IMR-90 (cell line): ENCODE results near the gene ZNF20. TPM values are rescaled to one million over a fixed set of nuclear protein-coding genes. Genes with fewer than 3 reads are reported as not detected.

ENCODE experiments used
- ATAC-seq: fragments of 200-7000 bp; cut with Tn5 transposase; 2 replicates; pipeline ENCODE4 v1.9.1; 2020; ENCODE audit warnings: low read depth, mild to moderate bottlenecking, moderate library complexity
- BruUV-seq: library from RNA; stranded (reverse); fragments of 400-500 nt; replicated peaks from 2 replicates; lab custom pipeline; 2021; lab: Mats Ljungman, UMichigan
- CTCF ChIA-PET: fragments of 300-600 bp; formaldehyde crosslinking; extraction: SDS; loops from one replicate; lab custom pipeline; 2021; ENCODE audit warnings: antibody characterized with exemption; lab: Yijun Ruan, JAX
- POLR2A ChIA-PET: fragments of 300-600 bp; sonication (Branson Sonifier 250); formaldehyde crosslinking; loops from one replicate; lab custom pipeline; 2022; ENCODE audit warnings: antibody characterized with exemption; ENCODE audit not compliant: unreplicated experiment; lab: Charles Lee
- DNase-seq: peaks from one replicate; pipeline ENCODE4 v3.0.0; 2013
- H2AFZ ChIP-seq: replicated peaks from 2 replicates; pipeline ENCODE3; 2013; ENCODE audit warnings: low read length, mild to moderate bottlenecking; ENCODE audit not compliant: poor library complexity
- H2AK5ac ChIP-seq: 2 replicates; pipeline ENCODE4 v1.6.1; 2013; ENCODE audit warnings: low read depth, low read length, inconsistent platforms
- H2AK9ac ChIP-seq: replicated peaks from 2 replicates; pipeline ENCODE3; 2013; ENCODE audit warnings: mild to moderate bottlenecking, low read depth, low read length, moderate library complexity; ENCODE audit not compliant: poor library complexity
- H2BK120ac ChIP-seq: 2 replicates; pipeline ENCODE4 v1.6.1; 2013; ENCODE audit warnings: low read depth, low read length, inconsistent platforms
- H2BK15ac ChIP-seq: 3 replicates; pipeline ENCODE4 v1.6.1; 2013; ENCODE audit warnings: low read depth, low read length, inconsistent platforms
- H2BK20ac ChIP-seq: 2 replicates; pipeline ENCODE4 v1.6.1; 2013; ENCODE audit warnings: low read depth, mild to moderate bottlenecking, inconsistent platforms, low read length, moderate library complexity
- H2BK5ac ChIP-seq: 2 replicates; pipeline ENCODE4 v1.6.1; 2013; ENCODE audit warnings: mild to moderate bottlenecking, low read depth, low read length, inconsistent platforms; ENCODE audit not compliant: poor library complexity, severe bottlenecking
- H3K14ac ChIP-seq: replicated peaks from 2 replicates; pipeline ENCODE4 v1.6.1; 2013; ENCODE audit warnings: low read depth, low read length, inconsistent platforms
- H3K18ac ChIP-seq: 2 replicates; pipeline ENCODE4 v1.6.1; 2013; ENCODE audit warnings: low read depth, low read length, control low read depth
- H3K23ac ChIP-seq: 2 replicates; pipeline ENCODE4 v1.6.1; 2013; ENCODE audit warnings: low read depth, low read length, inconsistent platforms
- H3K27ac ChIP-seq: 2 replicates; pipeline ENCODE4 v1.5.1; 2013; ENCODE audit warnings: mild to moderate bottlenecking, control low read depth, low read length; ENCODE audit not compliant: insufficient read depth
- H3K27me3 ChIP-seq: 2 replicates; pipeline ENCODE4 v1.6.1; 2013; ENCODE audit warnings: low read length; ENCODE audit not compliant: control insufficient read depth, insufficient read depth
- H3K36me3 ChIP-seq: 2 replicates; pipeline ENCODE4 v1.6.1; 2013; ENCODE audit warnings: low read length, mixed read lengths; ENCODE audit not compliant: control insufficient read depth, insufficient read depth
- H3K4ac ChIP-seq: 2 replicates; pipeline ENCODE4 v1.6.1; 2013; ENCODE audit warnings: low read depth, low read length, inconsistent platforms
- H3K4me1 ChIP-seq: 2 replicates; pipeline ENCODE4 v1.6.1; 2013; ENCODE audit warnings: low read length, mixed read lengths; ENCODE audit not compliant: control insufficient read depth, insufficient read depth
- H3K4me2 ChIP-seq: 2 replicates; pipeline ENCODE4 v1.6.1; 2013; ENCODE audit warnings: low read depth, mild to moderate bottlenecking, control low read depth, low read length, moderate library complexity
- H3K4me3 ChIP-seq: 2 replicates; pipeline ENCODE4 v1.5.1; 2013; ENCODE audit warnings: low read depth, mild to moderate bottlenecking, control low read depth, low read length, moderate library complexity; ENCODE audit not compliant: insufficient read depth
- H3K56ac ChIP-seq: 2 replicates; pipeline ENCODE4 v1.6.1; 2013; ENCODE audit warnings: low read length, inconsistent platforms; ENCODE audit not compliant: insufficient read depth; ENCODE audit errors: extremely low read depth
- H3K79me1 ChIP-seq, 2 experiments: 2 replicates each; pipeline ENCODE4 v1.6.1; 2013; ENCODE audit warnings: low read length in 2 of 2, inconsistent platforms in 1 of 2, low read depth in 1 of 2
- H3K9ac ChIP-seq: 2 replicates; pipeline ENCODE4 v1.6.1; 2013; ENCODE audit warnings: low read depth, low read length, control low read depth
- H3K9me1 ChIP-seq: 2 replicates; pipeline ENCODE4 v1.6.1; 2013; ENCODE audit warnings: low read length, inconsistent platforms; ENCODE audit not compliant: insufficient read depth
- H3K9me3 ChIP-seq: 2 replicates; pipeline ENCODE4 v1.6.1; 2013; ENCODE audit warnings: low read length; ENCODE audit not compliant: control insufficient read depth, insufficient read depth
- H4K20me1 ChIP-seq: 2 replicates; pipeline ENCODE4 v1.6.1; 2013; ENCODE audit warnings: low read length, inconsistent platforms; ENCODE audit not compliant: insufficient read depth
- H4K5ac ChIP-seq: 2 replicates; pipeline ENCODE4 v1.6.1; 2013; ENCODE audit warnings: mild to moderate bottlenecking, low read depth, low read length, control low read depth
- H4K8ac ChIP-seq, 2 experiments: 2 replicates each; pipeline ENCODE4 v1.6.1; 2013; ENCODE audit warnings: low read depth in 2 of 2, low read length in 2 of 2, control low read depth in 1 of 2, inconsistent platforms in 1 of 2
- H4K91ac ChIP-seq: 2 replicates; pipeline ENCODE4 v1.6.1; 2013; ENCODE audit warnings: low read depth, low read length, inconsistent platforms; ENCODE audit not compliant: insufficient read depth
- CEBPB ChIP-seq: IDR thresholded peaks from 2 replicates; pipeline ENCODE4 v1.6.1; 2012; ENCODE audit warnings: low read depth, low read length, improper control_type of control experiment
- CHD1 ChIP-seq: IDR thresholded peaks from 2 replicates; pipeline ENCODE4 v1.6.1; 2012; ENCODE audit warnings: low read depth, low read length, improper control_type of control experiment
- FOS ChIP-seq: fragments of 150-350 bp; IDR thresholded peaks from 2 replicates; pipeline ENCODE4 v1.6.1; 2016; ENCODE audit warnings: low read depth, low read length
- MAFK ChIP-seq: IDR thresholded peaks from 2 replicates; pipeline ENCODE4 v1.6.1; 2012; ENCODE audit warnings: low read depth, low read length, improper control_type of control experiment
- MAZ ChIP-seq: IDR thresholded peaks from 2 replicates; pipeline ENCODE4 v1.6.1; 2012; ENCODE audit warnings: low read depth, mild to moderate bottlenecking, low read length, improper control_type of control experiment, moderate library complexity, borderline replicate concordance
- NFE2L2 ChIP-seq: fragments of 150-350 bp; IDR thresholded peaks from 2 replicates; pipeline ENCODE4 v1.6.1; 2016; ENCODE audit warnings: low read depth, mild to moderate bottlenecking, low read length
- RAD21 ChIP-seq: IDR thresholded peaks from 2 replicates; pipeline ENCODE4 v1.6.1; 2012; ENCODE audit warnings: low read length, improper control_type of control experiment
- RCOR1 ChIP-seq: IDR thresholded peaks from 2 replicates; pipeline ENCODE4 v1.6.1; 2012; ENCODE audit warnings: mild to moderate bottlenecking, low read length, improper control_type of control experiment; ENCODE audit not compliant: insufficient replicate concordance
- SMC3 ChIP-seq: fragments of 150-350 bp; IDR thresholded peaks from 2 replicates; pipeline ENCODE4 v1.6.1; 2016; ENCODE audit warnings: low read depth, mild to moderate bottlenecking, antibody characterized with exemption, low read length, moderate library complexity
- WGBS, 2 experiments: methylation state at CpG; one replicate each; pipeline versions ENCODE4 v1.1.5 to v1.1.7; 2013; ENCODE audit warnings: missing lambda C conversion rate in 2 of 2; ENCODE audit not compliant: insufficient read length in 1 of 2; ENCODE audit errors: extremely low coverage in 2 of 2; 5-methylcytosine and 5-hydroxymethylcytosine counted together
- dilution Hi-C: fragments of 300-500 bp; cut with HindIII; formaldehyde crosslinking; loops from one replicate; pipeline ENCODE4 v1.14.3; 2018; ENCODE audit warnings: low sequenced_read_pairs; ENCODE audit not compliant: unreplicated experiment
- in situ Hi-C: fragments of 300-500 bp; cut with MboI; formaldehyde crosslinking; loops from 3 replicates; pipeline ENCODE4 v1.14.3; 2019; ENCODE audit warnings: low sequenced_read_pairs, inconsistent platforms, mixed read lengths
- intact Hi-C: fragments of 100-400 bp; cut with micrococcal nuclease; formaldehyde crosslinking; loops from 2 replicates; pipeline ENCODE4 v1.10.0; 2022
- polyA plus RNA-seq, 3 experiments: library from polyadenylated mRNA; depleted of rRNA; stranded (reverse); fragments of >200 nt; gene quantifications; 2 replicates each; pipeline ENCODE4 v1.2.3, GENCODE V29; 2012; ENCODE audit warnings: low replicate concordance in 1 of 3
- total RNA-seq: library from RNA; depleted of rRNA; stranded (reverse); fragments of >200 nt; gene quantifications from 2 replicates; pipeline ENCODE4 v1.2.3, GENCODE V29; 2012
- TF ChIP-seq, protein P1 (sequence below): fragments of 150-350 bp; IDR thresholded peaks from 2 replicates; pipeline ENCODE4 v1.6.1; 2016; ENCODE audit warnings: low read depth, mild to moderate bottlenecking, low read length, moderate library complexity, borderline replicate concordance

The ZNF20 gene
- total and polyA plus RNA-seq, 2 of the 4 experiments (the other 2 are of a cell fraction): 2.1 to 7.9 TPM

DNA sequence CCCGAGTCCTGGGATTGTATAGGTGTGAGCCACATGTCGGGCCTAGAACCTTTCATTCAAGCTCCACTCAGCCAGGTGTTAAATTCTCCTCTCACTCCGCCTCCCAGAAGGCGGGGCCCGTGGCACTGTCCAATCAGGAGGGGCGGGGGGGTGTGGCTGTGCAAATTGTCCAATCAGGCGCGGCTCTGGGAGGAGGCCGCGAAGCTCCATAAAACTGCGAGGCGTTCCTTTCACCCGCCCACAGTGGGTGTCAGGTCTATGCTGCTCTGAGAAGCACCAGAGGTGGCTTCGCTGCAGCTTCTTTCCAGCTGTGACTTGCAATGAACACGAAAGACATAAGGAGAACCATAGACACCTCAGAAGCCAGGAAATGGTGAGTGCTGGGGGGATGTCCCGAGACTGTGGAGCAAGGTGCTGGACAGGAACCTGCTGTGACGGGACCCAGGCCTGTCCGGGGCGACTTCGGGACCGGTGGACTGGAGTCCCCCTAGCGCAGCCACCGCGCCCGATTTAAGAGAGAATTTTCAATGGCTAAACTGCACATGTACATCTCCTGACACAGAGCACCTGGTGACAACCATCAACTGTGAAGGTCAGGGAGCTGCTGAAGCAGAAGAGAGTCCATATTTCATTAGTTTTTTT is 19.7 kb upstream of the ZNF20 start:
- no peak overlapping the region for H4K8ac ChIP-seq
- POLR2A ChIA-PET: no interaction called here
- DNase-seq: no peak

More for the DNA sequence above, 19.7 kb upstream of the ZNF20 start:
- no peak overlapping the region for H3K4me3 ChIP-seq
- 0 out of 2 replicates have a peak, but pooled peaks cover 2% of the 10 kb centered on the region for H3K9me1 ChIP-seq
- in situ Hi-C loops (no loop called here), dilution Hi-C loops (no loop called here), intact Hi-C loops (loop anchor here (5.0 to 10.0 kb wide), 2 partner anchors 135 to 207 kb away; partner anchors contain the start of genes ZNF44 and ZNF442)
- H3K23ac ChIP-seq: no peak overlapping the region
- H2BK20ac ChIP-seq: no peak overlapping the region
- CTCF ChIA-PET: no interaction called here
- peaks cover 4% of the 10 kb centered on the region; the same call in 1 of the 2 replicates for H4K20me1 ChIP-seq
- no peak overlapping the region for H3K56ac ChIP-seq
- H4K91ac ChIP-seq: no peak overlapping the region
- WGBS, 2 experiments: 92% methylated on average over 10 of the region's 25 CpGs; no CpG with 5 or more reads in 1 of the 2 experiments
- no peak overlapping the region for H2AK9ac ChIP-seq
- no peaks in the 10 kb centered on the region for H3K9me3 ChIP-seq
- no peak overlapping the region for H2AK5ac ChIP-seq
- no peak overlapping the region for H2BK120ac ChIP-seq
- H3K27ac ChIP-seq: no peak overlapping the region
- no peaks in the 10 kb centered on the region for H3K27me3 ChIP-seq
- TF ChIP-seq RCOR1 (no peak), CHD1 (no peak), NFE2L2 (no peak), MAFK (no peak), SMC3 (no peak), RAD21 (no peak), FOS (no peak), MAZ (no peak), CEBPB (no peak)
- TF ChIP-seq, protein P1, sequence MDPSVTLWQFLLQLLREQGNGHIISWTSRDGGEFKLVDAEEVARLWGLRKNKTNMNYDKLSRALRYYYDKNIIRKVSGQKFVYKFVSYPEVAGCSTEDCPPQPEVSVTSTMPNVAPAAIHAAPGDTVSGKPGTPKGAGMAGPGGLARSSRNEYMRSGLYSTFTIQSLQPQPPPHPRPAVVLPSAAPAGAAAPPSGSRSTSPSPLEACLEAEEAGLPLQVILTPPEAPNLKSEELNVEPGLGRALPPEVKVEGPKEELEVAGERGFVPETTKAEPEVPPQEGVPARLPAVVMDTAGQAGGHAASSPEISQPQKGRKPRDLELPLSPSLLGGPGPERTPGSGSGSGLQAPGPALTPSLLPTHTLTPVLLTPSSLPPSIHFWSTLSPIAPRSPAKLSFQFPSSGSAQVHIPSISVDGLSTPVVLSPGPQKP: no peak
- H3K18ac ChIP-seq: no peak overlapping the region
- no peak overlapping the region for H3K4me2 ChIP-seq
- ATAC-seq: no peak
- peaks cover 11 to 30% of the 10 kb centered on the region in 2 experiments; a peak in 3 of 4 replicates for H3K79me1 ChIP-seq
- peaks cover 3% of the 10 kb centered on the region for H3K4me1 ChIP-seq
- H3K14ac ChIP-seq: no peak overlapping the region
- no peaks in the 10 kb centered on the region for H3K36me3 ChIP-seq
- H2BK15ac ChIP-seq: no peak overlapping the region
- no peak overlapping the region for H2BK5ac ChIP-seq
- H2AFZ ChIP-seq: peak overlapping the region; percentile 29
- no peak overlapping the region for H3K4ac ChIP-seq
- H3K9ac ChIP-seq: no peak overlapping the region
- H4K5ac ChIP-seq: no peak overlapping the region
- BruUV-seq: no TSS peak
